Measurements from ENCODE around the gene TNFSF18.

DNA sequence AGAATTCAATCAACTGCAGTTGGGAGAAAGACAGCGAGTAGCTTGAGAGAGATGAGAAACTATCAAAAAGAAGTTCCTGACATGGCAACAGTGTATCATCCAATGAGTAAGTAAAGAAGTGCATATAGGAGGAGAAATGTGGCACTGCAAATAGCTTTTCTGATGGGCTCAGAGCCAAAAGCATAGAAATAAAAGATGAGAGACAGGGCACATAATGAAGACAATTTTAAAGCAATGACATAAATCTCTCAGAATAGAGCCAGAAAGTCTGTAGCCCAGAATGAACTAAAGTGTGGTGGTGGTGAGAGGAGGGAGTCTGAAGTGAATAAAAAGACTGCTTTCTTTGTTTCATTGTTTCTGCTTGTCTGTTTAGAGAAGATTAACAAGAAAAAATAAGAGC, 34.3 kb downstream of the TNFSF18 start:
- TF ChIP-seq POLR2A (IDR thresholded peaks at IDR 0.05) = no peak
- no peak for TF ChIP-seq CTCF (IDR thresholded peaks at IDR 0.05)
- TF ChIP-seq EP300 (IDR thresholded peaks at IDR 0.05) = no peak
